Measurements from ENCODE around the gene OAF.

Gene OAF

GRCh38 chr11:120210626-120211521, at the start of gene OAF:
TSS of gene OAF (plus strand) at chr11:120211032. CDS start at chr11:120211280, 248 bp downstream.
- Mint-ChIP-seq H3K4me1 (peaks cover 19% of the 10 kb centered on the region), H3K4me3 (peak within 1 kb of the TSS; percentile 96), H3K27ac (ENCODE audit: low read depth) (peak within 1 kb of the TSS; percentile 76), H3K9me3 (no peaks in the 10 kb centered on the region), H3K27me3 (peaks cover 55% of the 10 kb centered on the region), H3K36me3 (ENCODE audit: insufficient read depth) (no peaks in the 10 kb centered on the region)
- DNase-seq (ENCODE audit: low spot score in 2 of 2), result peak; percentile 19 to 31
- ATAC-seq (replicated peaks; ENCODE audit: extremely low read depth, poor library complexity, severe bottlenecking), result peak; percentile 85

- H3K36me3 Mint-ChIP-seq (ENCODE audit: insufficient read depth), result no peaks in the 10 kb centered on the region
- H3K4me3 Mint-ChIP-seq, result peak overlapping the region; percentile 18
- peaks cover 11% of the 10 kb centered on the region for H3K9me3 Mint-ChIP-seq
- H3K4me1 Mint-ChIP-seq, result no peaks in the 10 kb centered on the region
- no peak overlapping the region for H3K27ac Mint-ChIP-seq (ENCODE audit: low read depth)
- ATAC-seq (replicated peaks; ENCODE audit: extremely low read depth, poor library complexity, severe bottlenecking) (no peak), DNase-seq (ENCODE audit: low spot score in 2 of 2) (no peak)
- peaks cover 75% of the 10 kb centered on the region for H3K27me3 Mint-ChIP-seq
Observed at GRCh38 chr11:120167659-120168058, 43.2 kb upstream of the OAF start.

- peaks cover 82% of the 10 kb centered on the region for H3K27me3 Mint-ChIP-seq
- ATAC-seq (replicated peaks; ENCODE audit: extremely low read depth, poor library complexity, severe bottlenecking), result no peak
- peaks cover 11% of the 10 kb centered on the region for H3K9me3 Mint-ChIP-seq
- no peak for DNase-seq (ENCODE audit: low spot score in 2 of 2)
- no peak overlapping the region for H3K27ac Mint-ChIP-seq (ENCODE audit: low read depth)
- H3K36me3 Mint-ChIP-seq (ENCODE audit: insufficient read depth), result no peaks in the 10 kb centered on the region
- H3K4me1 Mint-ChIP-seq, result no peaks in the 10 kb centered on the region
- H3K4me3 Mint-ChIP-seq, result peak overlapping the region; percentile 64
Observed at GRCh38 chr11:120168108-120168959, 42.5 kb upstream of the OAF start.

GRCh38 chr11:120168960-120169681, 41.7 kb upstream of the OAF start:
- H3K27me3 Mint-ChIP-seq, result peaks cover 90% of the 10 kb centered on the region
- H3K4me1 Mint-ChIP-seq, result no peaks in the 10 kb centered on the region

GRCh38 chr11:120169981-120170698, 40.7 kb upstream of the OAF start:
- Mint-ChIP-seq H3K4me1 (no peaks in the 10 kb centered on the region), H3K27me3 (peaks cover 92% of the 10 kb centered on the region), H3K27ac (ENCODE audit: low read depth) (no peak overlapping the region), H3K36me3 (ENCODE audit: insufficient read depth) (no peaks in the 10 kb centered on the region), H3K9me3 (peaks cover 6% of the 10 kb centered on the region), H3K4me3 (peak overlapping the region; percentile 40)
- DNase-seq (ENCODE audit: low spot score in 2 of 2) (no peak), ATAC-seq (replicated peaks; ENCODE audit: extremely low read depth, poor library complexity, severe bottlenecking) (no peak)

More at GRCh38 chr11:120168960-120169681, 41.7 kb upstream of the OAF start:
- H3K9me3 Mint-ChIP-seq, result peaks cover 11% of the 10 kb centered on the region
- H3K27ac Mint-ChIP-seq (ENCODE audit: low read depth), result no peak overlapping the region
- peak overlapping the region; percentile 64 for H3K4me3 Mint-ChIP-seq
- DNase-seq (ENCODE audit: low spot score in 2 of 2) (no peak), ATAC-seq (replicated peaks; ENCODE audit: extremely low read depth, poor library complexity, severe bottlenecking) (peak; percentile 66)
- H3K36me3 Mint-ChIP-seq (ENCODE audit: insufficient read depth), result no peaks in the 10 kb centered on the region

GRCh38 chr11:120170741-120171261, 40.0 kb upstream of the OAF start:
- ATAC-seq (replicated peaks; ENCODE audit: extremely low read depth, poor library complexity, severe bottlenecking) (no peak), DNase-seq (ENCODE audit: low spot score in 2 of 2) (no peak)
- no peak overlapping the region for H3K27ac Mint-ChIP-seq (ENCODE audit: low read depth)
- H3K9me3 Mint-ChIP-seq, result peaks cover 2% of the 10 kb centered on the region
- H3K36me3 Mint-ChIP-seq (ENCODE audit: insufficient read depth), result no peaks in the 10 kb centered on the region
- H3K4me3 Mint-ChIP-seq, result peak overlapping the region; percentile 40
- H3K4me1 Mint-ChIP-seq, result no peaks in the 10 kb centered on the region
- peaks cover 89% of the 10 kb centered on the region for H3K27me3 Mint-ChIP-seq

- peak in 1 of 2 donors; percentile 14 for DNase-seq (ENCODE audit: low spot score in 2 of 2)
- H3K4me3 Mint-ChIP-seq, result no peak overlapping the region
- H3K27ac Mint-ChIP-seq (ENCODE audit: low read depth), result no peak overlapping the region
- H3K9me3 Mint-ChIP-seq, result no peaks in the 10 kb centered on the region
- H3K27me3 Mint-ChIP-seq, result peaks cover 74% of the 10 kb centered on the region
- no peaks in the 10 kb centered on the region for H3K36me3 Mint-ChIP-seq (ENCODE audit: insufficient read depth)
- no peak for ATAC-seq (replicated peaks; ENCODE audit: extremely low read depth, poor library complexity, severe bottlenecking)
- no peaks in the 10 kb centered on the region for H3K4me1 Mint-ChIP-seq
Observed at GRCh38 chr11:120172054-120172911, 38.5 kb upstream of the OAF start.

GRCh38 chr11:120173019-120173705, 37.7 kb upstream of the OAF start:
- H3K27ac Mint-ChIP-seq (ENCODE audit: low read depth), result no peak overlapping the region
- peaks cover 65% of the 10 kb centered on the region for H3K27me3 Mint-ChIP-seq
- H3K4me1 Mint-ChIP-seq, result no peaks in the 10 kb centered on the region
- ATAC-seq (replicated peaks; ENCODE audit: extremely low read depth, poor library complexity, severe bottlenecking) (no peak), DNase-seq (ENCODE audit: low spot score in 2 of 2) (no peak)
- no peaks in the 10 kb centered on the region for H3K9me3 Mint-ChIP-seq
- H3K4me3 Mint-ChIP-seq, result no peak overlapping the region
- H3K36me3 Mint-ChIP-seq (ENCODE audit: insufficient read depth), result no peaks in the 10 kb centered on the region

- H3K27ac Mint-ChIP-seq (ENCODE audit: low read depth), result no peak overlapping the region
- H3K9me3 Mint-ChIP-seq, result no peaks in the 10 kb centered on the region
- ATAC-seq (replicated peaks; ENCODE audit: extremely low read depth, poor library complexity, severe bottlenecking) (no peak), DNase-seq (ENCODE audit: low spot score in 2 of 2) (no peak)
- no peak overlapping the region for H3K4me3 Mint-ChIP-seq
- H3K27me3 Mint-ChIP-seq, result peaks cover 62% of the 10 kb centered on the region
- no peaks in the 10 kb centered on the region for H3K36me3 Mint-ChIP-seq (ENCODE audit: insufficient read depth)
- no peaks in the 10 kb centered on the region for H3K4me1 Mint-ChIP-seq
Observed at GRCh38 chr11:120173807-120174206, 37.0 kb upstream of the OAF start.

GRCh38 chr11:120174866-120175265, 36.0 kb upstream of the OAF start:
- Mint-ChIP-seq H3K4me1 (no peaks in the 10 kb centered on the region), H3K27me3 (peaks cover 70% of the 10 kb centered on the region), H3K27ac (ENCODE audit: low read depth) (no peak overlapping the region), H3K36me3 (ENCODE audit: insufficient read depth) (no peaks in the 10 kb centered on the region), H3K4me3 (no peak overlapping the region), H3K9me3 (no peaks in the 10 kb centered on the region)
- no peak for ATAC-seq (replicated peaks; ENCODE audit: extremely low read depth, poor library complexity, severe bottlenecking)
- DNase-seq (ENCODE audit: low spot score in 2 of 2), result no peak
